ENCODE data around the gene TRIM62. TPM values are rescaled to one million over a fixed set of nuclear protein-coding genes. Genes with fewer than 3 reads are reported as not detected.

The TRIM62 gene
- total and polyA plus RNA-seq, 7 donors: 4.0 to 14.2 (median 5.5) TPM

DNA sequence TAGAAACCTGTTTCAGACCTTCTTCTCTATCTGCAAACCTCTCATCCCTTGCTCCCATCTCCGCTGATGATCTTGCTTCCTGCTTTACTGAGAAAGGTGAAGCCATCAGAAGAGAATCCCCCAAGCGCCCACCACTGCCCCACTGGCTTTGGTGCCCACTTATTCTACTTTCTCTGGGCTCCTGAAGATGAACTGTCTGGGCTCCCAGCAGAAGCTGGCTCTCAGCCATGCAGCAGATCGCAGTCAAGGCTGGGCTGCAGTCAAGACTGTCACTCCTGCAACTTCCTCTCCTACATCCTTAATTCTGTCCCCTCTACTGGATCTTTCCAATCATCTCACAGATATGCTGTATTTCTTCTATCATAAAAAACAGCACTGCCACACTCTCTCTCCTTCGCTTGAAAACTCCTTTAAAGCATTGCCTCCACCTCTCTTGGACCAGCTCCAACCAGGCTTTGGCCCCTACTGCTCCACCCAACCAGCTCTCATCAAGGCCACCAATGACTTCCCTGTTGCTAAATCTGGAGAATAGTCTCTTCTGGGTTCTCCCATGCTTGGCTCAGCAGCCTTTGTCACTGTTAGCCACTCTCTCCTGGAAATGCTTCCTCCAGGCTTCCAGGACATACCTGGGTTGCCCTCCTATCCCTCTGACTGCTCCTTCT, 25.8 kb downstream of the TRIM62 start:
- intact Hi-C loops (cut with DNase I): no loop called here
- ATAC-seq: no peak
- TF ChIP-seq, protein P1, sequence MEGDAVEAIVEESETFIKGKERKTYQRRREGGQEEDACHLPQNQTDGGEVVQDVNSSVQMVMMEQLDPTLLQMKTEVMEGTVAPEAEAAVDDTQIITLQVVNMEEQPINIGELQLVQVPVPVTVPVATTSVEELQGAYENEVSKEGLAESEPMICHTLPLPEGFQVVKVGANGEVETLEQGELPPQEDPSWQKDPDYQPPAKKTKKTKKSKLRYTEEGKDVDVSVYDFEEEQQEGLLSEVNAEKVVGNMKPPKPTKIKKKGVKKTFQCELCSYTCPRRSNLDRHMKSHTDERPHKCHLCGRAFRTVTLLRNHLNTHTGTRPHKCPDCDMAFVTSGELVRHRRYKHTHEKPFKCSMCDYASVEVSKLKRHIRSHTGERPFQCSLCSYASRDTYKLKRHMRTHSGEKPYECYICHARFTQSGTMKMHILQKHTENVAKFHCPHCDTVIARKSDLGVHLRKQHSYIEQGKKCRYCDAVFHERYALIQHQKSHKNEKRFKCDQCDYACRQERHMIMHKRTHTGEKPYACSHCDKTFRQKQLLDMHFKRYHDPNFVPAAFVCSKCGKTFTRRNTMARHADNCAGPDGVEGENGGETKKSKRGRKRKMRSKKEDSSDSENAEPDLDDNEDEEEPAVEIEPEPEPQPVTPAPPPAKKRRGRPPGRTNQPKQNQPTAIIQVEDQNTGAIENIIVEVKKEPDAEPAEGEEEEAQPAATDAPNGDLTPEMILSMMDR (IDR thresholded peaks at IDR 0.05): no peak
- no peak for DNase-seq
- Histone ChIP-seq H3K36me3 (ENCODE audit: insufficient read depth in 1 of 2, low read depth in 1 of 2) (peaks cover 0 to 26% of the 10 kb centered on the region in 2 donors), H3K4me1 (peaks cover 3% of the 10 kb centered on the region), H3K27ac (no peak overlapping the region), H3K9me3 (no peaks in the 10 kb centered on the region), H3K4me3 (no peak overlapping the region), H3K27me3 (ENCODE audit: insufficient read depth in 3 of 3, low read length in 2 of 3) (peaks cover 0 to 3% (median 0%) of the 10 kb centered on the region in 3 donors)
- 74 to 82% (median 77%) methylated on average over 4 of the region's 4 CpGs for WGBS, 3 donors

DNA sequence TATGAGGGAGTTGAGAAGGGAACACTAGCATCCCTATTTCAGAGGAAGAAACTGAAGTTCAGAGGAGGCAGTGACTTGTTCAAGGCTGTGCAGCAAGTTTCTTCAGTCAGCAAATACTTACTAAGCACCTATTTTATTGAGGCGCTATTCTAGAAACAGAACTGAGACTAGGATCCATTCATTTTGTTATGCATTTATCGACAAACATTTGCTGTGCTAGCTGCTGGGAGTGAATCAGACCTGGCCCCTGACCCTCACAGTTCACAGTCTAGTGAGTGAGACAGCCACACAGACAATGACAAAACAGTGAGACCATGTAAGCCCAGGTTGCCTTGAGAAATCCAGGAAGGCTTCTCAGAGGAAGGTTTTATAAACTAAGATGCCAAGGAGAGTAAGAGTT, 28.2 kb downstream of the TRIM62 start:
- Histone ChIP-seq H3K27me3 (ENCODE audit: insufficient read depth in 3 of 3, low read length in 2 of 3) (peaks cover 0 to 3% (median 0%) of the 10 kb centered on the region in 3 donors), H3K36me3 (ENCODE audit: insufficient read depth in 1 of 2, low read depth in 1 of 2) (peaks cover 0 to 17% of the 10 kb centered on the region in 2 donors), H3K4me3 (no peak overlapping the region), H3K27ac (no peak overlapping the region), H3K9me3 (no peaks in the 10 kb centered on the region), H3K4me1 (peaks cover 3% of the 10 kb centered on the region)
- 91 to 95% (median 94%) methylated on average over 2 of the region's 2 CpGs for WGBS, 3 donors
- intact Hi-C loops (cut with DNase I): no loop called here
- DNase-seq: no peak
- TF ChIP-seq, protein P1 (IDR thresholded peaks at IDR 0.05): no peak
- peak in 1 of 4 donors; percentile 5 for ATAC-seq

DNA sequence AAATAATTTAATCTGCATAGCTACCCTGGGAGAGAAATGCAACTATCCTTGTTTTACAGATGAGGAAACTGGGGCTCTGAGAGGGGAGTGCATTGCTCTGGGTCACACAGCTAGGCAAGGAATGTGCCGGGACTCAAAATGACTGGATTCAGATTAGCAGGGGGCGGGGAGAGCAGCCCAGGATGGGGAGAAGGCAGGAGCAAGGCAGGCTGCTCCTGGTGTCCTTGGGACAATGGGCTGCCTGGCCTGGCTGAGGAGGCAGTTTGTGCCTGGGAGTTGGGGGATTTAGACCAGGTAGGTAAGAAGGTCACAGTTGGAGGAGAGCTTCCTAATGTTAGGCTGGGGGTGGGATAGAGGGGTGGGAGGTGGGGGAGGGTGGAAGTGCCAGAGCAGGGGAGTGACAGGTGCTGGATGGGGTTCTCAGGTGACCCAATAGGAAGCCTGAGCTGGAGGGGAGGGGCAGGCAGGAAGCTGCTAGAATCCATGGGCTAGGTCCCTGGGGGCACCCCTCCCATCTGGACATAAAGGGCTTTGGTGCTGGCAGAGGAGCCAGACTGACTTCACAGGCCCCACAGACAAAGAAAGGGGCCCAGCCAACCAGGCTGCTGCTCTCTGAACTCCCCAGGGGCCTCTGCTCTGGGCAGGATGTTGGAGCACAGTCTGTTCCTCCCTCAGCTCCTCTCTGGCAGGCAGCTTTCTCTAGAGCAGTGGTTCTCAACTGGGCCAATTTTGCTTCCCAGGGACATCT, 29.0 kb downstream of the TRIM62 start:
- Histone ChIP-seq H3K36me3 (ENCODE audit: insufficient read depth in 1 of 2, low read depth in 1 of 2) (peaks cover 0 to 15% of the 10 kb centered on the region in 2 donors), H3K27ac (no peak overlapping the region), H3K9me3 (no peaks in the 10 kb centered on the region), H3K4me3 (no peak overlapping the region), H3K4me1 (peaks cover 3% of the 10 kb centered on the region), H3K27me3 (ENCODE audit: insufficient read depth in 3 of 3, low read length in 2 of 3) (peaks cover 0 to 3% (median 0%) of the 10 kb centered on the region in 3 donors)
- intact Hi-C loops (cut with DNase I): no loop called here
- ATAC-seq: peak; percentile 59 to 89 (median 76)
- 42 to 53% (median 44%) methylated on average over 2 of the region's 2 CpGs for WGBS, 3 donors
- DNase-seq: peak; percentile 76 to 92
- TF ChIP-seq, protein P1 (IDR thresholded peaks at IDR 0.05): no peak

DNA sequence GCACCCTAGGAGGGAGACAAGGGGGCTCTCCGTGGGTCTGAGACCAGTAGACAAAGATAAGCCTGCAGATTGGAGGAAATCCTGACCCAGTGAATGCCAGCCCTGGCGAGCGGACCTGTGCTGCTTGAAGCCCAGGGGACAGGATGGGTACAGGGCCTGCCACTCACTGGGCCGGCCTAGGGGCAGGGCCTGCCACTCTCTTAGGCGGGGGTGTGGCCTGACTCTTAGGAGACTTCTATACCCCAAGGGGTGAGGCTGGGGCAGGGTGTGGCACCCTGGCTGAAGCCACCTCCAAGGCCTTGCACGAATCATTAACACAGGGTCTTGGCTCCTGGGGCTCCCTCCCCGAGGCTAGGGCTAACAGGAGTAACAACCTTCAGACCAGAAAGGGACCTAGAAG, 30.7 kb downstream of the TRIM62 start:
- Histone ChIP-seq H3K27ac (no peak overlapping the region), H3K4me3 (no peak overlapping the region), H3K36me3 (ENCODE audit: insufficient read depth in 1 of 2, low read depth in 1 of 2) (peaks cover 0 to 23% of the 10 kb centered on the region in 2 donors), H3K27me3 (ENCODE audit: insufficient read depth in 3 of 3, low read length in 2 of 3) (peaks cover 0 to 3% (median 0%) of the 10 kb centered on the region in 3 donors), H3K9me3 (no peaks in the 10 kb centered on the region), H3K4me1 (peaks cover 3% of the 10 kb centered on the region)
- TF ChIP-seq, protein P1 (IDR thresholded peaks at IDR 0.05): no peak
- WGBS, 3 donors: 70 to 81% (median 73%) methylated on average over 7 of the region's 7 CpGs
- intact Hi-C loops (cut with DNase I): no loop called here
- ATAC-seq: no peak
- no peak for DNase-seq

Data from psoas muscle (tissue), 8 donors.